Kidney (tissue), 22 donors: Measurements from ENCODE around the gene SLC38A7. TPM values are rescaled to one million over a fixed set of nuclear protein-coding genes. Genes with fewer than 3 reads are reported as not detected.
A peak's percentile ranks its signal among the peaks of the same experiment; 100 is the strongest.

Experiments
- DNase-seq, 5 donors: peaks; one replicate each; pipeline ENCODE4 v3.0.0-alpha.2; 2013 to 2020
- FAIRE-seq: peaks from 2 replicates; lab custom pipeline; 2012; peaks lifted over from hg19 to GRCh38; lab: Jason Lieb, UNC
- H3K27ac ChIP-seq, 2 donors: one replicate each; pipeline ENCODE4 v1.7.0; 2013; ENCODE audit warnings: low read depth in 2 of 2, low read length in 2 of 2, inconsistent platforms in 1 of 2
- H3K27me3 ChIP-seq: one replicate; pipeline ENCODE4 v1.7.1; 2013; ENCODE audit warnings: low read length, inconsistent platforms; ENCODE audit not compliant: control insufficient read depth, insufficient read depth
- H3K36me3 ChIP-seq, 3 donors: one replicate each; pipeline versions ENCODE4 v1.7.0 to v1.7.1; 2013; ENCODE audit warnings: low read length in 3 of 3, control low read depth in 1 of 3, inconsistent platforms in 1 of 3; ENCODE audit not compliant: insufficient read depth in 3 of 3, control insufficient read depth in 2 of 3
- H3K4me1 ChIP-seq, 3 donors: one replicate each; pipeline versions ENCODE4 v1.7.0 to v1.7.1; 2013; ENCODE audit warnings: low read length in 3 of 3, inconsistent platforms in 1 of 3, low read depth in 1 of 3; ENCODE audit not compliant: control insufficient read depth in 2 of 3, insufficient read depth in 2 of 3
- H3K4me3 ChIP-seq, 3 donors: one replicate each; pipeline versions ENCODE4 v1.7.0 to v1.8.1; 2013; ENCODE audit warnings: low read length in 3 of 3, control low read depth in 1 of 3, inconsistent platforms in 1 of 3
- H3K9ac ChIP-seq, 3 donors: one replicate each; pipeline versions ENCODE4 v1.7.0 to v1.7.1; 2013; ENCODE audit warnings: low read length in 3 of 3, control low read depth in 1 of 3, inconsistent platforms in 1 of 3
- H3K9me3 ChIP-seq, 3 donors: one replicate each; pipeline versions ENCODE4 v1.7.0 to v1.7.1; 2013; ENCODE audit warnings: low read length in 3 of 3, control low read depth in 1 of 3, inconsistent platforms in 1 of 3; ENCODE audit not compliant: control insufficient read depth in 2 of 3, insufficient read depth in 1 of 3
- CTCF ChIP-seq: IDR thresholded peaks from 3 replicates; pipeline ENCODE4 v1.5.1; 2012; ENCODE audit warnings: mild to moderate bottlenecking, moderate library complexity, borderline replicate concordance; ENCODE audit not compliant: insufficient read depth; ENCODE audit errors: extremely low read depth
- intact Hi-C: fragments of 100-400 bp; cut with DNase I; formaldehyde crosslinking; loops from one replicate; pipeline ENCODE4 v1.11.1; 2022
- long read RNA-seq, 10 donors: library from polyadenylated mRNA in 1 of 10; unstranded in 1 of 10; transcript quantifications; one replicate each; pipeline ENCODE4 v2.0.0 and lab custom pipeline, GENCODE V29; 2021 to 2026
- polyA plus RNA-seq: library from polyadenylated mRNA; stranded (reverse); fragments of 350-450 nt; fragmentation: Illumina TruSeq; extraction: RNeasy Lipid Tissue Mini Kit (QIAGEN cat#74804); gene quantifications from one replicate; pipeline ENCODE4 v1.2.3, GENCODE V29; 2014; ENCODE audit warnings: low read depth, low replicate concordance; ENCODE audit not compliant: insufficient read depth
- total RNA-seq: library from RNA; stranded (reverse); fragmentation: NEBNext Ultra II Directional; extraction: Animal tissue kit (Norgen Biotek cat#: 25700); gene quantifications from one replicate; pipeline ENCODE4 v1.2.1, GENCODE V29; 2021
- donor health status: control.
- donor health status: control.
- donor health status: control.
- donor health status: control.
- donor health status: control.
- donor health status: DM: yes; HTN: yes; CAD: no.
- donor health status: Normal renal cell carcinoma (clear cell type).

The SLC38A7 gene
- total RNA-seq = 22.7 TPM
- polyA plus RNA-seq = 8.2 TPM
- long read RNA-seq, donor 1, full-length matches to known transcripts = 4 of 10 reads
- long read RNA-seq, donor 1, partial matches to known transcripts = 6 of 10 reads
- long read RNA-seq, donor 1, other reads (novel, unspliced or antisense) = 0 of 10 reads
- long read RNA-seq, donor 2 = 0 reads
- long read RNA-seq, donor 3, full-length matches to known transcripts = 5 of 5 reads
- long read RNA-seq, donor 3, partial matches to known transcripts = 0 of 5 reads
- long read RNA-seq, donor 3, other reads (novel, unspliced or antisense) = 0 of 5 reads
- long read RNA-seq, donor 4, full-length matches to known transcripts = 5 of 5 reads
- long read RNA-seq, donor 4, partial matches to known transcripts = 0 of 5 reads
- long read RNA-seq, donor 4, other reads (novel, unspliced or antisense) = 0 of 5 reads
- long read RNA-seq, donor 5 = 0 reads
- long read RNA-seq, donor 6 = 0 reads
- long read RNA-seq, donor 7, full-length matches to known transcripts = 8 of 18 reads
- long read RNA-seq, donor 7, partial matches to known transcripts = 1 of 18 reads
- long read RNA-seq, donor 7, other reads (novel, unspliced or antisense) = 9 of 18 reads
- long read RNA-seq, donor 8, full-length matches to known transcripts = 2 of 2 reads
- long read RNA-seq, donor 8, partial matches to known transcripts = 0 of 2 reads
- long read RNA-seq, donor 8, other reads (novel, unspliced or antisense) = 0 of 2 reads
- long read RNA-seq, donor 9 = 0 reads
- long read RNA-seq, donor 10, full-length matches to known transcripts = 6 of 6 reads
- long read RNA-seq, donor 10, partial matches to known transcripts = 0 of 6 reads
- long read RNA-seq, donor 10, other reads (novel, unspliced or antisense) = 0 of 6 reads

- H3K36me3 ChIP-seq = peaks cover 0 to 1% (median 0%) of the 10 kb centered on the region in 3 donors
- H3K27me3 ChIP-seq = no peaks in the 10 kb centered on the region
- H3K9me3 ChIP-seq = no peaks in the 10 kb centered on the region
- H3K27ac ChIP-seq = peak within 1 kb of the TSS in 1 of 2 donors; percentile 12
- DNase-seq = peak; percentile 89 to 94 (median 92)
- H3K4me1 ChIP-seq = peaks cover 0 to 13% (median 4%) of the 10 kb centered on the region in 3 donors
- peak within 1 kb of the TSS; percentile 62 to 85 (median 84) for H3K9ac ChIP-seq
- FAIRE-seq = no peak
- peak within 1 kb of the TSS; percentile 83 to 93 (median 89) for H3K4me3 ChIP-seq
- no peak for TF ChIP-seq CTCF
- intact Hi-C loops = no loop called here
Observed at GRCh38 chr16:58684354-58685083, at the start of gene SLC38A7. Gene SLC38A7 (minus strand): TSS chr16:58684770. CDS start chr16:58680126, 4,644 bp downstream.

- intact Hi-C loops = no loop called here
- Histone ChIP-seq H3K9me3 (no peaks in the 10 kb centered on the region), H3K4me3 (peak within 1 kb of the TSS; percentile 71 to 86 (median 80)), H3K27me3 (no peaks in the 10 kb centered on the region), H3K27ac (peak within 1 kb of the TSS; percentile 81 to 84), H3K36me3 (no peaks in the 10 kb centered on the region), H3K9ac (peak within 1 kb of the TSS; percentile 61 to 80 (median 64)), H3K4me1 (peaks cover 0 to 23% (median 7%) of the 10 kb centered on the region in 3 donors)
- DNase-seq (peak; percentile 90 to 94 (median 91)), FAIRE-seq (no peak)
- TF ChIP-seq CTCF = peak; percentile 88
Observed at GRCh38 chr16:58733671-58734458, 49.3 kb upstream of the SLC38A7 start, which contains the start of gene GOT2. Gene GOT2 (minus strand): TSS chr16:58734316. CDS start chr16:58734228, 88 bp downstream.

- H3K4me3 ChIP-seq = peak overlapping the region; percentile 32 to 86 (median 71)
- peak overlapping the region; percentile 25 to 80 (median 64) for H3K9ac ChIP-seq
- no peaks in the 10 kb centered on the region for H3K27me3 ChIP-seq
- no peak for FAIRE-seq
- no peaks in the 10 kb centered on the region for H3K9me3 ChIP-seq
- TF ChIP-seq CTCF = no peak
- DNase-seq = peak in 3 of 5 donors; percentile 15 to 34 (median 18)
- H3K27ac ChIP-seq = peak overlapping the region; percentile 81 to 84
- peaks cover 0 to 25% (median 7%) of the 10 kb centered on the region in 3 donors for H3K4me1 ChIP-seq
- H3K36me3 ChIP-seq = no peaks in the 10 kb centered on the region
- intact Hi-C loops = no loop called here
Observed at GRCh38 chr16:58733248-58733670, 48.7 kb upstream of the SLC38A7 start.
